Measurements from ENCODE around the gene HARBI1. TPM values are rescaled to one million over a fixed set of nuclear protein-coding genes. Genes with fewer than 3 reads are reported as not detected.

HARBI1 gene
- total RNA-seq, 4 donors from 2014 or later = 2.8 to 5.6 (median 3.5) TPM

DNA sequence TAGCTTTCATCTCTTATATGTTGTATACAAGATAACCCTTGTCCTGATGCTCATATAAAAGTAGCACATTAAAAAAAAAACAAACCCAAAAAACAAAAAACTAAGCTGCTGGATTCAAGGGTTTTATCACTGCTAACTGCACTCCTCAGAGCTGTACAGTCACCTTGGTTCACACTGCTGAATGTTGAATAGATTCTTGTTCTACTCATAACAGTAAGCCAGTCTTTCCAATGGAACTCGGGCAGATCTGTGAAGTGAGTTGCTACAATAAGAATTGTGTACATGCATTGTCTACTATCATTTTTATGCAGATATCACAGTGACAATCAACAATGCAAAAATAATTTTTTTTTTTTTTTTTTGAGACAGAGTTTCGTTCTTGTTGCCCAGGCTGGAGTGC is 4.7 kb downstream of the HARBI1 start:
- Histone ChIP-seq H3K4me1 (peaks cover 31% of the 10 kb centered on the region), H3K27ac (no peak overlapping the region)
- TF ChIP-seq POLR2A (IDR thresholded peaks at IDR 0.05) (no peak), POLR2AphosphoS5 (IDR thresholded peaks at IDR 0.05) (no peak), EP300 (IDR thresholded peaks at IDR 0.05) (no peak)
- TF ChIP-seq, protein P1, sequence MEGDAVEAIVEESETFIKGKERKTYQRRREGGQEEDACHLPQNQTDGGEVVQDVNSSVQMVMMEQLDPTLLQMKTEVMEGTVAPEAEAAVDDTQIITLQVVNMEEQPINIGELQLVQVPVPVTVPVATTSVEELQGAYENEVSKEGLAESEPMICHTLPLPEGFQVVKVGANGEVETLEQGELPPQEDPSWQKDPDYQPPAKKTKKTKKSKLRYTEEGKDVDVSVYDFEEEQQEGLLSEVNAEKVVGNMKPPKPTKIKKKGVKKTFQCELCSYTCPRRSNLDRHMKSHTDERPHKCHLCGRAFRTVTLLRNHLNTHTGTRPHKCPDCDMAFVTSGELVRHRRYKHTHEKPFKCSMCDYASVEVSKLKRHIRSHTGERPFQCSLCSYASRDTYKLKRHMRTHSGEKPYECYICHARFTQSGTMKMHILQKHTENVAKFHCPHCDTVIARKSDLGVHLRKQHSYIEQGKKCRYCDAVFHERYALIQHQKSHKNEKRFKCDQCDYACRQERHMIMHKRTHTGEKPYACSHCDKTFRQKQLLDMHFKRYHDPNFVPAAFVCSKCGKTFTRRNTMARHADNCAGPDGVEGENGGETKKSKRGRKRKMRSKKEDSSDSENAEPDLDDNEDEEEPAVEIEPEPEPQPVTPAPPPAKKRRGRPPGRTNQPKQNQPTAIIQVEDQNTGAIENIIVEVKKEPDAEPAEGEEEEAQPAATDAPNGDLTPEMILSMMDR (IDR thresholded peaks at IDR 0.05) = no peak

DNA sequence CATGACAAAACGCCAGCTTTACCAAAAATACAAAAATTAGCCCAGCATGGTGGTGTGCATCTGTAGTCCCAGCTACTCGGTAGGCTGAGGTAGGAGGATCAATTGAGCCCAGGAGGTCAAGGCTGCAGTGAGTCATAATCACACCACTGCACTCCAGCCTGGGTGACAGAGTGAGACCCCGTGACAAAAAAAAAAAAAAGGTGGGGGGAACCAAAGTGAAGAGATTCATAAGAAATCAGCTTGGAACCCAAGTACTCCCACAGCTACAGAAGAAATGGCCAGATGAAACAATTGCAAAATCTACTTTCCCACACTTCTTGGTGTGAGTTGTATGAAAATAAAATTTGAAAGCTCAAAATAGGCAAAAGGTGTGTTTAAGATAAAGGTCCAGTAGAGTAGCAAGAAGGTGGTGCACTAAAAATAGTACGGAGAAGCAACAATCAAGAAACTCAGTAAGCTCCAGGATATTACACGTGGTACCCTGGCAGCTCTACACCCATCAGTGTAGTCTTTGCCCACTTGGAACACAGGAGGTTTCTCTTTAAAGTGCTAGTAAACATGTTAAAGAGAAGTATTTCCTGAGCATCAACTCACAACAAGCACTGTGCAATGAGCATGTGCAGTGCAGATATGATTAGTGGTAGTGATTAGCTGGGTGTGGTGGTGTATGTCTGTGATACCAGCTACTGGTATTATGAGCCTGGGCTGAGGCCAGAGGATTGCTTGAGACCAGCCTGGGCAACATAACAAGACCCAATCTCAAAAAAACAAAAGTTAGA is 5.3 kb downstream of the HARBI1 start:
- Histone ChIP-seq H3K9me3 (no peaks in the 10 kb centered on the region), H3K36me3 (no peaks in the 10 kb centered on the region), H3K4me3 (no peak overlapping the region), H3K27me3 (no peaks in the 10 kb centered on the region), H3K4me1 (peaks cover 31% of the 10 kb centered on the region), H3K27ac (no peak overlapping the region)
- no peak for DNase-seq (ENCODE audit: low spot score in 2 of 2)
- TF ChIP-seq, protein P1 (IDR thresholded peaks at IDR 0.05) = no peak
- TF ChIP-seq POLR2A (IDR thresholded peaks at IDR 0.05) (no peak), EP300 (IDR thresholded peaks at IDR 0.05) (no peak), POLR2AphosphoS5 (IDR thresholded peaks at IDR 0.05) (no peak)
- 61% methylated on average over 5 of the region's 5 CpGs for WGBS

More for the DNA sequence above, 4.7 kb downstream of the HARBI1 start:
- H3K36me3 ChIP-seq = no peaks in the 10 kb centered on the region
- H3K27me3 ChIP-seq = no peaks in the 10 kb centered on the region
- no peak overlapping the region for H3K4me3 ChIP-seq
- H3K9me3 ChIP-seq = no peaks in the 10 kb centered on the region
- no peak for DNase-seq (ENCODE audit: low spot score in 2 of 2)
- WGBS = 80% methylated on average over 2 of the region's 2 CpGs

DNA sequence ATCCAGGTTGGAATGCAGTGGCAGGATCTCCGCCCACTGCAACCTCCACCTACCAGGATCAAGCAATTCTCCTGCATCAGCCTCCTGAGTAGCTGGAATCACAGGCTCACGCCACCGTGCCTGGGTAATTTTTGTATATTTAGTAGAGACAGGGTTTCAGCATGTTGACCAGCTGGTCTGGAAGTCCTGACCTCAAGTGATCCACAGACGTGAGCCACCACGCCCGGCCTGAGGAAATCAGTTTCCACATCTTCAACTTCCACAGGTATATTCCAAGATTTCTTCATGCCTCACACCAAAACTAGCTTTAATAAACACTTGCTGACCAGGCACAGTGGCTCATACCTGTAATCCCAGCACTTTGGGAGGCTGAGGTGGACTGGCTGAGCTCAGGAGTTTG is 7.6 kb downstream of the HARBI1 start:
- TF ChIP-seq, protein P1 (IDR thresholded peaks at IDR 0.05) = no peak
- TF ChIP-seq EP300 (IDR thresholded peaks at IDR 0.05) = no peak
- no peak for TF ChIP-seq POLR2AphosphoS5 (IDR thresholded peaks at IDR 0.05)
- TF ChIP-seq POLR2A (IDR thresholded peaks at IDR 0.05) = no peak
- 98% methylated on average over 4 of the region's 6 CpGs for WGBS
- Histone ChIP-seq H3K4me3 (no peak overlapping the region), H3K9me3 (no peaks in the 10 kb centered on the region), H3K27ac (no peak overlapping the region), H3K4me1 (peaks cover 12% of the 10 kb centered on the region), H3K36me3 (no peaks in the 10 kb centered on the region), H3K27me3 (no peaks in the 10 kb centered on the region)
- DNase-seq (ENCODE audit: low spot score in 2 of 2) = no peak

DNA sequence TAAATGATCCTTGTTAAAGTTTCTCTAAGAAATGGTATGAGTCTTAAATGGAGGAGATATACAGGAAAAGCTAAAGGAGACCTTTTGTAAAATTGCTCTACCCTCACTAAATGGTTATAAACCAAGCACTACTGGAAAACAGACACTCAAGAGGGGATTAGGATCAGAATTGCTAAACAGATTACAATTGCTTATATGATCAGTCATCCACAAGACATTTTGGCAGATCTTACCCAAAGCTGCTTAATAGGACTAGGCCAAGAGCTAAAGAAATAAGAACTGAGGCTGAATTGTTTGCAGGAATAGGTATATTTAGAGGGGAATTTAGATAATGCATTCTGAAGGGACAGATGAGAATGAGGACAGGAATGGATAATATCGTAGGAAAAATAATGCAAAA is 9.5 kb downstream of the HARBI1 start:
- Histone ChIP-seq H3K27ac (no peak overlapping the region), H3K9me3 (no peaks in the 10 kb centered on the region), H3K27me3 (no peaks in the 10 kb centered on the region), H3K36me3 (no peaks in the 10 kb centered on the region), H3K4me3 (no peak overlapping the region), H3K4me1 (peaks cover 12% of the 10 kb centered on the region)
- 79% methylated on average over 1 of the region's 1 CpG for WGBS
- DNase-seq (ENCODE audit: low spot score in 2 of 2) = no peak
- TF ChIP-seq POLR2AphosphoS5 (IDR thresholded peaks at IDR 0.05) = no peak
- TF ChIP-seq, protein P1 (IDR thresholded peaks at IDR 0.05) = no peak
- no peak for TF ChIP-seq POLR2A (IDR thresholded peaks at IDR 0.05)
- no peak for TF ChIP-seq EP300 (IDR thresholded peaks at IDR 0.05)

DNA sequence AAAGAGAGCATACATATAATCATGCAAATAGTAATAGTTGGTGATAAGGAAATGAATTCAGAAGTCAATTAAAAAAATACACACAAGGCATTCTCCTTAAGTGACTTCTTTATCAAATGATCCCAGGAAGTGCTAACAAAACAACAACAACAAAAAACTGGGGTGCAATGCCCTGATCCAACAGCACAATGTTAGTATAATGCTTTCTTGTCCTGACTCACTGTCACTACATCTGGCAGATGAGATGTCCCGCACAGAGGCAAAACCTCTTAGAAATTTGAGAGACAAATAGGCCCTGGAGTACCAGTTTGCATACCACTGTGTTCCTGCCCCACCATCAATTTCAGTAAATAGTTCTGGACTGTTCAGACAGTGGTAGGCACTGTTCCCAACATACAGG is 12.2 kb downstream of the HARBI1 start:
- DNase-seq (ENCODE audit: low spot score in 2 of 2) = no peak
- Histone ChIP-seq H3K36me3 (no peaks in the 10 kb centered on the region), H3K27ac (no peak overlapping the region), H3K9me3 (no peaks in the 10 kb centered on the region), H3K4me3 (no peak overlapping the region), H3K27me3 (no peaks in the 10 kb centered on the region), H3K4me1 (peaks cover 14% of the 10 kb centered on the region)
- 67% methylated on average over 1 of the region's 1 CpG for WGBS
- no peak for TF ChIP-seq EP300 (IDR thresholded peaks at IDR 0.05)

Data from suprapubic skin (tissue), 4 donors.